PC-9 (cell line): ENCODE measurements around the gene FAM199X. TPM values are rescaled to one million over a fixed set of nuclear protein-coding genes. Genes with fewer than 3 reads are reported as not detected.

ENCODE experiments used
- BruUV-seq: library from RNA; stranded (reverse); fragments of 400-500 nt; replicated peaks from 2 replicates; lab custom pipeline; 2021; lab: Mats Ljungman, UMichigan
- CTCF ChIA-PET: fragments of 300-600 bp; sonication (Branson Sonifier 250); formaldehyde crosslinking; loops from one replicate; lab custom pipeline; 2022; ENCODE audit warnings: antibody characterized with exemption; lab: Charles Lee
- POLR2A ChIA-PET: fragments of 300-600 bp; sonication (Branson Sonifier 250); formaldehyde crosslinking; loops from one replicate; lab custom pipeline; 2022; ENCODE audit warnings: antibody characterized with exemption; ENCODE audit not compliant: unreplicated experiment; lab: Charles Lee
- DNase-seq, 2 experiments: peaks; one replicate each; pipeline versions ENCODE4 v3.0.0 to v3.0.0-alpha.2; 2015 to 2022; ENCODE audit warnings: mixed read lengths in 1 of 2
- H2AFZ ChIP-seq: fragments of 200-600 bp; sonication (generic); 2 replicates; pipeline ENCODE4 v1.8.1; 2017; ENCODE audit warnings: antibody characterized with exemption
- H3F3A ChIP-seq: fragments of 200-600 bp; sonication (generic); 2 replicates; pipeline ENCODE4 v1.8.1; 2017; ENCODE audit warnings: antibody characterized with exemption, mild to moderate bottlenecking, low read depth; ENCODE audit not compliant: insufficient read depth
- H3K27ac ChIP-seq: fragments of 200-600 bp; sonication (generic); 2 replicates; pipeline ENCODE4 v1.6.1; 2016; ENCODE audit warnings: mixed run types
- H3K27me3 ChIP-seq: fragments of 200-600 bp; sonication (generic); 2 replicates; pipeline ENCODE4 v1.6.1; 2016; ENCODE audit warnings: low read depth, mixed run types; ENCODE audit not compliant: insufficient read depth
- H3K36me3 ChIP-seq: fragments of 200-600 bp; sonication (generic); 2 replicates; pipeline ENCODE4 v1.6.1; 2016; ENCODE audit warnings: low read depth, mixed run types
- H3K4me1 ChIP-seq: fragments of 200-600 bp; sonication (generic); replicated peaks from 2 replicates; pipeline ENCODE4 v1.6.1; 2016; ENCODE audit warnings: mixed run types; ENCODE audit not compliant: insufficient read depth
- H3K4me2 ChIP-seq: fragments of 200-600 bp; sonication (generic); 2 replicates; pipeline ENCODE4 v1.6.1; 2017; ENCODE audit warnings: mixed run types
- H3K4me3 ChIP-seq: fragments of 200-600 bp; sonication (generic); 2 replicates; pipeline ENCODE4 v1.6.1; 2016; ENCODE audit warnings: mixed run types
- H3K79me2 ChIP-seq: fragments of 200-600 bp; sonication (generic); 2 replicates; pipeline ENCODE4 v1.6.1; 2017; ENCODE audit warnings: low read depth, mixed run types
- H3K9me2 ChIP-seq: fragments of 200-600 bp; sonication (generic); 2 replicates; pipeline ENCODE4 v1.8.1; 2017; ENCODE audit warnings: mild to moderate bottlenecking; ENCODE audit not compliant: insufficient read depth
- H3K9me3 ChIP-seq: fragments of 200-600 bp; sonication (generic); 2 replicates; pipeline ENCODE4 v1.8.1; 2016; ENCODE audit warnings: low read depth; ENCODE audit not compliant: insufficient read depth
- H4K20me1 ChIP-seq: fragments of 200-600 bp; sonication (generic); 2 replicates; pipeline ENCODE4 v1.8.1; 2017; ENCODE audit not compliant: insufficient read depth
- EZH2 ChIP-seq: fragments of 200-600 bp; sonication (generic); IDR thresholded peaks from 2 replicates; pipeline ENCODE4 v1.8.0; 2017; ENCODE audit warnings: antibody characterized with exemption, low read depth
- intact Hi-C: fragments of 100-400 bp; cut with micrococcal nuclease; formaldehyde crosslinking; loops from one replicate; pipeline ENCODE4 v1.10.0; 2022; ENCODE audit not compliant: unreplicated experiment
- total RNA-seq: library from RNA; stranded (reverse); gene quantifications from 2 replicates; pipeline ENCODE4 v1.2.3, GENCODE V29; 2021
- TF ChIP-seq, protein P1 (sequence below): fragments of 200-600 bp; sonication (generic); conservative IDR thresholded peaks from 2 replicates; pipeline ENCODE4 v1.6.1; 2017; ENCODE audit warnings: mixed run types, antibody characterized with exemption, mild to moderate bottlenecking, moderate library complexity

Gene FAM199X
- total RNA-seq, 1 experiment from 2014 or later, result 35.7 TPM

DNA sequence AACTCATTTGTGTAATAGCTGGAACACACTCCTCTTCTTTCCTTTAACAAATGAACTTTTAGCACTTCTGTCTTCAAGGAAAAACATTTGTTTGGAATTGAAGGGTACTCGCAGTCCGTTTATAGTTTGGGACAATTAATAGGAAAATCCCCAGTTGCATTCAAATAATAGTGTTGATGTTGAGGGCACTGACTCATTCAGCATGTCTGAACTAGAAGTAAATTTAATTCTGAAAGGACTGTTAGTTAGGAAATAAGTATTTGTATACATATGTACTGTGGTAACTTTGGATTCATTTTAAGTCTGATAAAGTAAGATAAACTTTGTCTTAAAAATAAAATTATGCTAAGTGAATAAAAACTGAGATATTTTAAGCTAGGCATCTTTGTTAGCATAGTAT lies 27.2 kb downstream of the FAM199X start:
- intact Hi-C loops, result no loop called here
- H3F3A ChIP-seq, result 0 out of 2 replicates have a peak, but pooled peaks cover 4% of the 10 kb centered on the region
- ChIA-PET CTCF (interaction anchor here (0.6 kb wide), 1 partner anchor 222 kb away, joined by 3 read pairs; no protein-coding TSS in a partner anchor), POLR2A (no interaction called here)
- no peak overlapping the region for H3K4me2 ChIP-seq
- H3K27ac ChIP-seq, result no peak overlapping the region
- no peaks in the 10 kb centered on the region for H4K20me1 ChIP-seq
- TF ChIP-seq, protein P1, sequence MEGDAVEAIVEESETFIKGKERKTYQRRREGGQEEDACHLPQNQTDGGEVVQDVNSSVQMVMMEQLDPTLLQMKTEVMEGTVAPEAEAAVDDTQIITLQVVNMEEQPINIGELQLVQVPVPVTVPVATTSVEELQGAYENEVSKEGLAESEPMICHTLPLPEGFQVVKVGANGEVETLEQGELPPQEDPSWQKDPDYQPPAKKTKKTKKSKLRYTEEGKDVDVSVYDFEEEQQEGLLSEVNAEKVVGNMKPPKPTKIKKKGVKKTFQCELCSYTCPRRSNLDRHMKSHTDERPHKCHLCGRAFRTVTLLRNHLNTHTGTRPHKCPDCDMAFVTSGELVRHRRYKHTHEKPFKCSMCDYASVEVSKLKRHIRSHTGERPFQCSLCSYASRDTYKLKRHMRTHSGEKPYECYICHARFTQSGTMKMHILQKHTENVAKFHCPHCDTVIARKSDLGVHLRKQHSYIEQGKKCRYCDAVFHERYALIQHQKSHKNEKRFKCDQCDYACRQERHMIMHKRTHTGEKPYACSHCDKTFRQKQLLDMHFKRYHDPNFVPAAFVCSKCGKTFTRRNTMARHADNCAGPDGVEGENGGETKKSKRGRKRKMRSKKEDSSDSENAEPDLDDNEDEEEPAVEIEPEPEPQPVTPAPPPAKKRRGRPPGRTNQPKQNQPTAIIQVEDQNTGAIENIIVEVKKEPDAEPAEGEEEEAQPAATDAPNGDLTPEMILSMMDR, result no peak
- TF ChIP-seq EZH2, result no peak
- no peaks in the 10 kb centered on the region for H3K4me1 ChIP-seq
- no peak for DNase-seq
- no peak overlapping the region for H3K4me3 ChIP-seq
- H3K27me3 ChIP-seq, result no peaks in the 10 kb centered on the region
- no TSS peak for BruUV-seq
- H3K36me3 ChIP-seq, result peaks cover 8% of the 10 kb centered on the region; the same call in 1 of the 2 replicates
- no peak overlapping the region for H2AFZ ChIP-seq
- no peaks in the 10 kb centered on the region for H3K9me2 ChIP-seq
- no peaks in the 10 kb centered on the region for H3K79me2 ChIP-seq
- no peaks in the 10 kb centered on the region for H3K9me3 ChIP-seq

DNA sequence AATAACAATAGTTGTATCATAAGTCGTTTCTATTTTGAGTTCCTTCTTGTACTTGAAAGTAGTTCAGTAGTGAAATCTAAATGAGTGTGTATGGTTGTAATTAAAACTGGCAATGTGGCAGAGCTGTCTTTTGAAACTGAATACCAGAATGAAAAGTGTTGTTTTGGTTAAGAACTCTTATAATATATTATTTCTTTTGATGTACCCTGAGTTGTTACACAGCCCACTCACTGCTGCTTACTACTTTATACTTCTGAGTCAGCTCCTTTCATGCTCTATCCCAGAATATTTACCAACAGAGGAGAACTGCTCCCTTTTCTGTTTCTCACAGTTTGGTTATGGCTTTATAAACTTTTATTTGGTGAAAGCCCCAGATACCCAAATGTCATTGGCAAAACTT lies 28.8 kb downstream of the FAM199X start:
- H3K79me2 ChIP-seq, result no peaks in the 10 kb centered on the region
- H3K27ac ChIP-seq, result no peak overlapping the region
- no peaks in the 10 kb centered on the region for H3K4me1 ChIP-seq
- CTCF ChIA-PET, result interaction anchor here (1.0 kb wide), 1 partner anchor 141 kb away, joined by 3 read pairs; no protein-coding TSS in a partner anchor
- no TSS peak for BruUV-seq
- DNase-seq, result no peak
- H3K4me3 ChIP-seq, result no peak overlapping the region
- no peak overlapping the region for H3K4me2 ChIP-seq
- no peaks in the 10 kb centered on the region for H4K20me1 ChIP-seq
- H3K9me2 ChIP-seq, result no peaks in the 10 kb centered on the region
- 0 out of 2 replicates have a peak, but pooled peaks cover 4% of the 10 kb centered on the region for H3F3A ChIP-seq
- H3K9me3 ChIP-seq, result no peaks in the 10 kb centered on the region
- H3K27me3 ChIP-seq, result no peaks in the 10 kb centered on the region
- intact Hi-C loops, result loop anchor here (1.0 to 5.0 kb wide), 2 partner anchors 76 to 147 kb away; no protein-coding TSS in a partner anchor
- no peak overlapping the region for H2AFZ ChIP-seq
- POLR2A ChIA-PET, result no interaction called here
- TF ChIP-seq, protein P1, result no peak
- TF ChIP-seq EZH2, result no peak
- H3K36me3 ChIP-seq, result peaks cover 8% of the 10 kb centered on the region; the same call in 1 of the 2 replicates

DNA sequence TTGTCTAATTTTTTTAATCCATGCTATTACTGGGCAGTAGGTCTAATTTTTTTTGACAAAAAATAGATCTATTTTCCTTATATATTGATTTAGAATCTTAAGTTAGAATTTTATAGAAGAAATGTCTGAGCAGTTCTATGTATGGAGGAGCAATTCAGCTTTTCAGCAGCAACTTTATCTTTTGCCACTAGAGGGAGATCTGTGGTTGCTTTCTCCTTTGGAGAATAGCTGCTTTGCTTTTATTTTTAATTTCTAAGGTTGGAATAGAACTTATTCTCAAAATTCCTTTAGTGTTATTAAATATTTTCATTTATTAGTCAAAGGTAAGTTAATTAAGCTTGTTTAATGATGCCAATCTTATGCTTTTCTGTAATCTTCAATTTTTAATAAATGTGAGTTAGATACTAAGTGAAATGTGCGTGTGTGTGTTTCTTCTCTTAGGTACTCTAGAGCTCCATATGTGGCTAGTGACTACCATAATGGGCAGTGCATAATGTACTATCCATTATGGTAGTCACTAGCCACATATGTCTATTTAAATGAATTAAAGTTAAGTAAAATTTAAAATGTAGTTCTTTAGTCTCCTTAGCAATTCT lies 29.3 kb downstream of the FAM199X start:
- Histone ChIP-seq H3K4me1 (no peaks in the 10 kb centered on the region), H3K4me2 (no peak overlapping the region), H3F3A (0 out of 2 replicates have a peak, but pooled peaks cover 4% of the 10 kb centered on the region), H3K4me3 (no peak overlapping the region), H3K36me3 (peaks cover 8% of the 10 kb centered on the region; the same call in 1 of the 2 replicates), H4K20me1 (no peaks in the 10 kb centered on the region), H3K9me2 (no peaks in the 10 kb centered on the region), H3K27me3 (no peaks in the 10 kb centered on the region), H3K79me2 (no peaks in the 10 kb centered on the region), H2AFZ (no peak overlapping the region), H3K27ac (no peak overlapping the region), H3K9me3 (no peaks in the 10 kb centered on the region)
- TF ChIP-seq EZH2, result no peak
- TF ChIP-seq, protein P1, result peak; percentile 80
- ChIA-PET POLR2A (no interaction called here), CTCF (interaction anchor here (1.0 kb wide), 1 partner anchor 140 kb away, joined by 3 read pairs; no protein-coding TSS in a partner anchor)
- DNase-seq, result peak in 1 of 2 experiments; percentile 39
- BruUV-seq, result no TSS peak
- intact Hi-C loops, result loop anchor here (1.0 to 5.0 kb wide), 2 partner anchors 76 to 147 kb away; no protein-coding TSS in a partner anchor
